Daoy (cell line): ENCODE results near the gene RSPH1. TPM values are rescaled to one million over a fixed set of nuclear protein-coding genes. Genes with fewer than 3 reads are reported as not detected.
"Not testable (repeated sequence)": the region's sequence is repeated elsewhere in the genome, so short reads cannot be mapped to it uniquely, and the experiment has no call there.

ENCODE experiments used
- DNase-seq: peaks from one replicate; pipeline ENCODE4 v3.0.0-alpha.2; 2015; ENCODE audit warnings: low read depth
- total RNA-seq: library from RNA; depleted of rRNA; stranded (reverse); fragments of >200 nt; shearing (Covaris generic); gene quantifications from 2 replicates; pipeline ENCODE4 v1.2.3, GENCODE V29; 2014

The RSPH1 gene
- total RNA-seq, 1 experiment from 2014 or later: 0.23 TPM

DNA sequence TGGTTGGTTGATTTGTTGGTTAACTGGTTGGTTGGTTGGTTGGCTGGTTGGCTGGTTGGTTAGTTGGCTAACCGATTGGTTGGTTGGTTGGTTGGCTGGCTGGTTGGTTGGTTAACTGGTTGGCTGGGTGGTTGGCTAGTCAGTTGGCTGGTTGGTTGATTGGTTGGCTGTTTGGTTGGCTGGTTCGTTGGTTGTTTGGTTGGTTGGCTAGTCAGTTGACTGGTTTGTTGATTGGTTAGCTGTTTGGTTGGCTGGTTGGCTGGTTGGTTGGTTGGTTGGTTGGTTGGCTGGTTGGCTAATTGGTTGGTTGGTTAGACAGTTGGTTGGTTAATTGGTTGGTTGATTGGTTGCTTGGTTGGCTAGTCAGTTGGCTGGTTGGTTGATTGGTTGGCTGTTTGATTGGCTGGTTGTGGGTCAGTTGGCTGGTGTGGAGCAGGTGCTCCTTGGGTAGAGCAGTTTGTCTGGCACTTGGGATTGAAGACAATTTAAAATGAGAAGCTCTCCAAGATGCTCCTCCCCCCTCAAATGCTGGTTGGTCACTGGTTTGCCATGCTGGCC is 6.9 kb downstream of the RSPH1 start:
- no peak for DNase-seq

- DNase-seq: no peak
Observed at GRCh38 chr21:42486531-42486930, 9.5 kb downstream of the RSPH1 start.

DNA sequence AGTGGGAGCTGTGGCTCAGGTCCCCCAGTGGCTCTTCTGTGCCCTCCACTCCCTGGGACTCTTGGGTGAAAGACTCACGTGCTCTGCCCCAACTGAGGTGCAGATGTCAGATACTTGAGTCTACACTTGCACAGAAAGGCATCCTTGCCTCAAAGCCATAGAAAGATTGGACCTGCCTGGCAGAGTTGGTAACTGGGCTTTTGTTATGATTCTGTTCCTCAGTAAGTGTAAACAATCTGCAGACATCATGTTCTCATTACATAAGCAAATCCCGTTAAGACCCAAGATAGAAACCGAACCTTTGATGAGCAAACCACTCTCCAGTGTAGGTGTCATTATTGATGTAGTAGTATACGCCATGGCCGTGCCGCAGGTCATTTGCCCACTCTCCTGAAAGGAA is 10.0 kb downstream of the RSPH1 start:
- no peak for DNase-seq

- no peak for DNase-seq
Observed at GRCh38 chr21:42484966-42485365, 11.1 kb downstream of the RSPH1 start.

DNA sequence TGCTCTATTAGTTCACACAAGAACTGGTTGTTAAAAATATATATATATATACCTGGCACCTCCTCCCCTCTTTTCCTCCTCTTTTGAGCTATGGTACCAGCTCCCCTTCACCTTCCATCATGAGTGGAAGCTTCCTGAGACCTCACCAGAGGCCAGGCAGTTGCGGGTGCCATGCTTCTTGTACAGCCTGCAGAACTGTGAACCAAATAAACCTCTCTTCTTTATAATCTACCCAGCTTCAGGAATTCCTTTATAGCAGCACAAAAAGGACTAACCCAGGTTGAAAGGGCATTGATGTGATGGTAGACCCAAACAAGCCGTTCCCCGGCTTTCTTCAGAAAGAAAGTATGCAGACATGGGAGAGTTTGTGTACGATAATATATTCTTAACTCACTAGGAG is 14.9 kb downstream of the RSPH1 start:
- no peak for DNase-seq

- no peak for DNase-seq
Observed at GRCh38 chr21:42480736-42481135, 15.3 kb downstream of the RSPH1 start.

DNA sequence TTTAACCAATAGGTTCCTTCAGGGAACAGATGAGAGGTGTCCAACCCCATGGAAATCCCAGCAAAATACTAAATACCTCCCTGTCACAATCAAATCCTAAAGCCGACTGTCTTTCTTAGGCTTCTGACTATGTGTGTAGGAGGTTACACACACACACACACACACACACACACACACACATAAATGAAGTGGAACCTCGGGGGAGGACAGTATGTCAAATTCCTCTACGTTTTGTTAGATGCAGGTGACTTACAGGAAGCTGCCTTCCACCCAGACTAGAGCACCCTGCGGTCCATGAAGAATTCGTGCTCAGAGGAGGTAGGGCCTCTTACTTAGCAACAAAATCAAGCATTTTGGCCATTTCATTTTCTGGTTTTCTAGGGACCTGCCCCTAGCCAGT is 16.4 kb downstream of the RSPH1 start:
- DNase-seq: no peak

- no peak for DNase-seq
Observed at GRCh38 chr21:42478504-42478903, 17.5 kb downstream of the RSPH1 start.

- no peak for DNase-seq
Observed at GRCh38 chr21:42476388-42477331, 19.4 kb downstream of the RSPH1 start.

- DNase-seq: no peak
Observed at GRCh38 chr21:42475526-42476387, 20.3 kb downstream of the RSPH1 start.

- no peak for DNase-seq
Observed at GRCh38 chr21:42475036-42475435, 21.0 kb downstream of the RSPH1 start.

DNA sequence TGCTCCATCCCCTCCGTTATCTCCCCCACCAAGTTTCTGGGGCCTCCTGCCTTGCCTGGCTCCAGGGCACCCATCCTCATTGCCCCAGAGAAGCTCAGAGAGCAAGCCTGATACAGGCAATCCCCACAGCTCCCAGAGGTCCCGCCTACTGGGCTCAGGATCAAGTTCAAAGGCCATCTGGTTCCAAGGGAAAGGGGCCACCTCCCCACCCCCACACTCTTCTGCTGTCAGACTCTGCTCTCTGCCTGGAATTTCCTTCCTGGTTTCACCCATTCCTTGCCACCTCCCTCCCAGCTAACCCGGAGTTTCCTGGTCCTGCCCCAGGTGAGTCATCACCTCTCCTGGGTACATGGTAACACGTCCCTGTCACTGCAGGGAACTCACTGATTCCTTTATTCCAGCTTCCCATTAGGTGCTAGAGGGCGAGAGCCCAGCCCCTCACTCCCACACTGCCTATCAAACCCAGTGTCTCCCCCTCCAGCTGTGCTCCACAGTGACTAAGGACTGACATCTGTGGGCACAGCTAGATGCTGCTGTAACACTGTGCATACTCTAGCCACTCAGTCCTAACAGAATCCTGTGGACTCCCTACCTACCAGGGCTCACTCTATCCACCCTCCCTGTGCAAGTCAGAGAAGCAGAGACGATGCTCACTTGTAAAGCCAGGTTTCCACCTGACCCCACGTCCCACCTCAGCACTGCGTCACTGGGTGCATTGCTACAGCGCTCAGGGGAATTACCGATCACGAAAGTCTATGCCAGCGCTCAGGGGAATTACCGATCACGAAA is 21.8 kb downstream of the RSPH1 start:
- DNase-seq: peak; percentile 88

DNA sequence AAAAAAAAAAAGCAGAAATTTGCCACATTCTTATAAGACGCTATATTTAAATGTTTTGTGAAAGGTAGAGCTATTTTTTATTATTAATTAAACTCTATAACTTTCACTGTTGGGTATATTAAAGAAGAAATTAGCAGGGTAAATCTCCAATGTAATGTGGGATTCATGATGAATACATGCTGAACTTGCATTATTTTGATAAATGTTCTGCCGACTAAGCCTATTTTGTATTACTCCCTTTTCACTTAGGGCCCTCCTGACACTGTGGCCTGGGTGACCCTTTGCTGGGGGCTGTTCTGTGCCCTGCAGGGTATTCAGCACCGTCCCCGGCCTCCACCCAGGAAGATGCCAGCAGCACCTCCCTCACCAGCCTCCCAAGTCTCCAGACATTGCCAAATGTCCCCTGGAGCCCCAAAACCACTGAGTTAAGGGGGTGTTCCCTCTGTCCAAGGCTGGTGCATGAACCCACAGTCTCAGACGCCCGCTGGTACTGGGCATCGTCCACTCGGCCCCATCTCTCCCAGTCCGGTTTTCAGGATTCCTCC is 22.5 kb downstream of the RSPH1 start:
- no peak for DNase-seq

DNA sequence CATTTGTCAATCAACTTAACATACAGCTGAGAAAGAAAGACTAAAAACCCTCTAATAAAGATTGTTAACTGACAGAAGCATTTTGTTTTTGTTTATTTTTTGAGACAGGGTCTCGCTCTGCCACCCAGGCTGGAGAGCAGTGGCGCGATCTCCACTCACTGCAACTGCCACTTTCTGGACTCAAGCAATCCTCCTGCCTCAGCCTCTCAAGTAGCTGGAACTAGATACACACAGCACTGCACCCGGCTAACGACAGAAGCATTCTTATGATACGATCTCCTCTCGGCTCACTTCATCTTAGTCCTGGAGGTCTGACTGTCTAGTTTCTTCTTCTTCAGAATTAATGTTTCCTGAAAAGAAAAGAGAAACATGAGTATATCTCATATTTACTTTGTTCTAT is 23.5 kb downstream of the RSPH1 start:
- DNase-seq: no peak

DNA sequence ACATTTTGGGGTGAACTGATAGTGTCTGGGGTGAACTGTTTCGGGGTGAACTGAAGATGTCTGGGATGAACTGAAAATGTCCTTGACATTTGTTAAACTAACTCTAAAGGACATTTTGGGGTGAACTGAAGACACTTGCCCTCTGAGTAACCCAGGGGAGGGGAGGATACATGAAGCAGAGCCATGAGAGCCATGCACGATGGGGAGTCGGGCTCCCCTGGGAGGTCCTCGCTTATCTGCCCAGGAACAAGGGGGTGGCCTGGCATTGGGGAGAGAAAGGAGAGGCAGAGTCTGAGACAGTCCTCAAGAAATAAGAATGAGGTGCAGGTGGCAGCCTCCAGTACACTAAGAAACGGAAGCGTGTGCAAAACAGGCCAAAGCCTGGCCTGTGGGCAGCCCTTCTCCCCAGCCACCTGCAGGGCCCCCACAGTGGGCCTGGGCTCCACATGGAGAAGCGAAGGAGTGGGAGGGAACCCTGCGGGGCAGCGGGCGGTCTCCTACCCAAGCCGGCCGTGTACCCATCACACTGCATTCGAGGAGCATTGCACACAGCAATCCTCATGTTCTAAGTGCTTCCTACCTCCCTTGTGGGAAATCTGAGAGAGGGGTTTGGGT is 24.2 kb downstream of the RSPH1 start:
- DNase-seq: no peak

DNA sequence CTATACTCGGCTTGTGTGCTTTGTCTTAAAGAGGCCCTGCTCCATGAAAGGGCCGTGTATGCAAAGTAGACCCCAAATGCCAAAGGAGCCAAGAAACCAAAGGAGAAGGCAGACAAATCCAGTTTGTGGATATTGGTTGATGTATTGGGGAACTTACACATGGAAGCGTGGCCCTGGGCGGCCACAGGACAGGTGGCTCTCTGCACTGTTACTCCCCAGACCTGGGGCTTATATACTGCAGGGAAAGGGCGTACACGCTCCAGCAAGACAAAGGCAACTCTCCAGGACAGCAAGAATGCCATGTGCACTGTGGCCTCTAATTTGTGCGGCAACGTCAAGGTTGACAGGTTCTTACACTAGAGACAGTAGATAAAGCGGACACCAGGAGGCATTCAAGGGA is 24.8 kb downstream of the RSPH1 start:
- no peak for DNase-seq

- not testable (repeated sequence) for DNase-seq
Observed at GRCh38 chr21:42469726-42470125, 26.3 kb downstream of the RSPH1 start.

DNA sequence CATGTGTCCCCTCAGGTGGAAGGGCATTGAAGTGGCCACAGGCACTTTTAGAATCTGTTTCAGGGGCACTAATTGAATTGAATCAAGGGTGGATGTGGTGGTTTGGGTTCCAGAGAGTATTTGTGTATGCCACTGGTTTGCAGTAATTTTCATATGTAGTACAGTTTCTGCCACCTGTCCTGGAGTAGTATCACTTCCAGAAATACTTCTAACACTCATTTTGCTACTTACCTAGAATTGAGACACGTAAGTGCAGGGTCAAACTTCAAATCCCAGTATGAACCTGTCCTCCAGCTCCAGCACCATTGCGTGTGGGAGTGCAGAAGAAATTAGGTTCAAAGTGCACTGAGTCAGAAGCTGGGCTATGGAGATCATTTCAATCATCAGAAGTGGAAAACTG is 26.8 kb downstream of the RSPH1 start:
- no peak for DNase-seq

DNA sequence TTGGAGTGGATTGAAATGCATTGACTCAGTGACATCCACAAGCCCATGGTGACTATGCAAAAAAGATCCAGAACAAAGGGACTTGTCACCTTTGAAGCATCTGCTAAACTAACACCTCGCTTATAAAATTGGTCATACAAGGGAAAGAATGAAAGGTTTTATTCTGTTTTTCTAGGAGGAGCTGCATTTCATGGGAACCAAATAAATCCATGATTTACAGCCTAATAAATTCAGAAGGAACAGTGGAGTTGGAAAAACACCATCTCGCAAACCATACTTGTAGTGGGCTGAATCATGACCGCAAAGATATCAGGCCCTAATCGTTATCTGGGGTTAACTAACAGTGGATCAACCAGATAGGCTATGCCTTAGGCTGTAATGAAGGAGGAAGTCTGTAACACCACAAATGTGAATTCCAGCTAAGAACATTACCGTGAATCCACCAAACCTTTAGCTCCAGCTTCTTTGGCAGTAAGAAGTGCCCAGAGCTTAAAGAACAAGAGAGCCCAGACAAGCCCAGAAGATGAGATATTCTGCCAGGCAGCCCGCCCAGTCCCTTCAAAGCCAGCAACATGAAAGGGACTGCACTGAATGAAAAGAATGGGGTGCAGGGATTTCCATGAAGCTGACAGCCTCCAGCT is 27.4 kb downstream of the RSPH1 start:
- peak; percentile 79 for DNase-seq
